Testis (tissue), 3 donors: Measurements from ENCODE around the gene FAM120A. TPM values are rescaled to one million over a fixed set of nuclear protein-coding genes. Genes with fewer than 3 reads are reported as not detected.

Source experiments
- DNase-seq: peaks from one replicate; pipeline ENCODE4 v3.0.0-alpha.2; 2019
- H3K27ac ChIP-seq, 2 donors: fragments of 200-600 bp; sonication (generic); one replicate each; pipeline ENCODE4 v1.5.1; 2019
- H3K27me3 ChIP-seq: fragments of 200-600 bp; sonication (generic); one replicate; pipeline ENCODE4 v1.5.1; 2019
- H3K36me3 ChIP-seq: fragments of 200-600 bp; sonication (generic); one replicate; pipeline ENCODE4 v1.5.1; 2017; ENCODE audit warnings: low read depth; ENCODE audit errors: missing control alignments
- H3K4me1 ChIP-seq: fragments of 200-600 bp; sonication (generic); one replicate; pipeline ENCODE4 v1.5.1; 2019
- H3K4me3 ChIP-seq, 2 donors: fragments of 200-600 bp; sonication (generic); one replicate each; pipeline ENCODE4 v1.5.1; 2017 to 2019
- H3K9me3 ChIP-seq: fragments of 200-600 bp; sonication (generic); one replicate; pipeline ENCODE4 v1.5.1; 2017
- CTCF ChIP-seq, 3 experiments: fragments of 450-650 bp in 2 of 3; fragments of 200-600 bp in 1 of 3; sonication (generic) in 1 of 3; IDR thresholded peaks; one replicate each; pipeline ENCODE4 v1.5.1; 2016 to 2019; ENCODE audit warnings: antibody characterized with exemption in 3 of 3, mild to moderate bottlenecking in 2 of 3, moderate library complexity in 1 of 3
- POLR2A ChIP-seq: fragments of 450-650 bp; IDR thresholded peaks from one replicate; pipeline ENCODE4 v1.6.1; 2017; ENCODE audit warnings: antibody characterized with exemption, mild to moderate bottlenecking, moderate library complexity
- WGBS, 2 donors: methylation state at CpG; one replicate each; pipeline ENCODE4 v1.1.5; 2018; 5-methylcytosine and 5-hydroxymethylcytosine counted together
- intact Hi-C: fragments of 100-400 bp; cut with DNase I; formaldehyde crosslinking; loops from one replicate; pipeline ENCODE4 v1.15.1; 2023; ENCODE audit warnings: low total_unique reads
- polyA plus RNA-seq: library from polyadenylated mRNA; stranded (reverse); fragments of 350-450 nt; fragmentation: Illumina TruSeq; extraction: RNeasy Lipid Tissue Mini Kit (QIAGEN cat#74804); gene quantifications from one replicate; pipeline ENCODE4 v1.2.3, GENCODE V29; 2014; ENCODE audit warnings: low read depth, low replicate concordance; ENCODE audit not compliant: insufficient read depth
- total RNA-seq, 2 donors: library from RNA; depleted of rRNA; stranded (reverse); fragments of >200 nt; gene quantifications; one replicate each; pipeline ENCODE4 v1.2.3, GENCODE V29; 2016

FAM120A gene
- total and polyA plus RNA-seq, 3 donors from 2014 or later = 39.3 to 81.5 (median 73.9) TPM

DNA sequence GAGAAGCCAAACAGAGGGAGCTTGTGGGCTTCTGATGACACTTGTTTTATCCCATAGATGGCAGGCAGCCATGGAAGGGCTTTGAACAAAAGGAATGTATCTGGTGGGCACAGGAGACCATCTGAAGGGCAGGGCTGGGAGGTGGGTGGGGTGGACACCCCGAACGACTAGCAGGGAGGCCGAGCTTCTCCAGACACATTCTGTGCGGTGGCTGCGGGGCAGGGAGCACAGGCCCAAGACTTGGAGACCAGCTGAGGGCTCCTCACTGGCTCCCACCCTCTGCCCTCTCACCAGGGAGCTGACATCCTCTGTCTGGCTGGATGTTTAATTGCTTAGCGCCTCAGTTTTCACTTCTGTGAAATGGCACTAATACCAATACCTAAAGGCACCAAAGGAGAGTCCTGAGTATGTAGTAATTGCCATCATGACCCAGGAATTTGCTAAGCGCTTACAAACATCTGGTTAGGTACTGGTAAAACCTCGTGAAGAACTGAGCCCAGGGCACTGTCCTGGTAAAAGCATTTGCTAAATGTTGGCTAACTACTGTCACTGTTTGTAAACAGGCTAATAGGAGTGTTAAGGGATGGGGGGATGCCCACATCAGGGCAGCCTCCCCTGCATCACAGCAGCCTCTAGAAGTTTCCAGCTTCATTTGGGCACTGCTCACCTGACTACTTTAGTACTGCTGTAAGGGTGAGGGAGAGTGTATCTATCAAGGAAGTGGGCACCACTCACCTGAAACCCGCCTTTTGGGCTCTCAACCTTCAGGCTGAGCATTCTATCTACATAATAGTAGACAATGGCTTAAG lies 122.8 kb downstream of the FAM120A start:
- intact Hi-C loops = no loop called here
- no peak overlapping the region for H3K4me3 ChIP-seq
- peaks cover 20% of the 10 kb centered on the region for H3K4me1 ChIP-seq
- 71 to 86% methylated on average over 8 to 9 of the region's 9 CpGs for WGBS, 2 donors
- H3K36me3 ChIP-seq = no peaks in the 10 kb centered on the region
- TF ChIP-seq POLR2A = no peak
- H3K27ac ChIP-seq = no peak overlapping the region
- H3K9me3 ChIP-seq = no peaks in the 10 kb centered on the region
- DNase-seq = no peak
- no peaks in the 10 kb centered on the region for H3K27me3 ChIP-seq

DNA sequence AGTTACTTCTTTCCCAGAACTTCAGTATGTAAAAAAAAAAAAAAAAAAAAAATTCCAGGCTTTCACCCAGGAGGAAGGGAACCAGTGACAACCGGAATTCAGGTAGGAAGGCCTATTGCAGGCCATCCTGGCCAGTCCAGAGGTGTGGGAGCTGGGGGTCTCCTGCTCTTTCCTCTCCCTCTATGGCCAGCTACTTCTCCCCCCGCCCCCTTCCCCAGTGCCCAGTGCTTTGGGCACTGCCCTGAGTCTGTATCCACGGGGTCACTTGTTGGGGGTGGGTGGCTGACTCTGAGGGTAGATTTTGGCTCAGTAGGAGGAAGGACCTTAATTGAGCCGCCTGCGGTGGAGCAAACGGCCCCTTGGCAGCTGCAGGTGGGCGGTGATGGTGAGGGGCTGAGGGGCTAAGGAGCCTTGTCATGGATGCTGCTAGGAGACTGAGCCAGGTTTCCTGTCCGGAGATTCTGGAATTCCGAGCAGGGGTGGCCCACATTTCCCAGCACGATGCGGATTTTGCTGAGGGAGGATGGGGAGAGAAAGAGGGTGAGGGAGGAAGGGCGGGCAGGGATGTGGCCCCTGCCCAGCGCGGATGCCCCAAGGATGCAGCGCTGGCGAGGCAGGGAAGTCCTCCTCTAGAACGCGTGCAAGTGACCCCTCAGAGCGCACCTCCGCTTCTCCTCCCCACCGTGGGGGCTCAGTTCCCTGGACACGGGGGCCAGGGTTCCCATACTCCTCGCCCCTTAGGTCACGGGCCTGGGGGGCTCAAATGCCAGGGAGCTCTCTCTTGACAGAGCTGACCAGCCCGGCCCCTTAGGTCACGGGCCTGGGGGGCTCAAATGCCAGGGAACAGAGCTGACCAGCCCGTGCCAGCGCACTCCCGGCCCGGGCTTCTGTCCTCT lies 123.7 kb downstream of the FAM120A start:
- DNase-seq = no peak
- Histone ChIP-seq H3K4me3 (peak overlapping the region; percentile 74 to 82), H3K27ac (peak overlapping the region; percentile 91 to 93), H3K9me3 (no peaks in the 10 kb centered on the region), H3K27me3 (no peaks in the 10 kb centered on the region), H3K36me3 (no peaks in the 10 kb centered on the region), H3K4me1 (peaks cover 20% of the 10 kb centered on the region)
- TF ChIP-seq CTCF (IDR thresholded peaks at IDR 0.05) = no peak
- TF ChIP-seq POLR2A = no peak
- WGBS, 2 donors = 10 to 26% methylated on average over 5 to 30 of the region's 30 CpGs
- intact Hi-C loops = no loop called here

DNA sequence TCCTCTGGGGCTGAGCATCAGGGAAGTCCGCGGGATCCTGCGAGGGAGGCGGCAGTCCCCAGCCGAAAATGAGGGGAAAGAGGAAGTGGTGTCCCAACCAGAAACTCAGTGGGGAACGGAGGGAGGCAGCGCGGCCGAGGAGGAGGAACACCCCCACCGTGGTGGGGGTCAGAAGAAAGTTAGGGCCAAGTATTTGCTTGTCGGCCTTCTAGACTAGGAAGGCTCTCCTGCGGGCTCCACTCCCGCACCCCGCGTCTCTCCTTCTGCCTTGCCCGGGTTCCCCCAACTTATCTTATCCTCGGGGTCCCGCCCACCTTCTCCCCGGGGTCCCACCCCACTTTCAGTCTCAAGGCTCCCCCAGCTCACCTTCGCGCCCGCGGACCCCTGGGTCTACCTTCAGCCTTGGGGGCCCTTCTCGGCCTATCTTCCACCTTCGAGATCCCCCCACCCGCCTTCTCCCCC lies 124.3 kb downstream of the FAM120A start:
- peaks cover 20% of the 10 kb centered on the region for H3K4me1 ChIP-seq
- H3K27me3 ChIP-seq = no peaks in the 10 kb centered on the region
- WGBS, 2 donors = 0% methylated on average over 26 of the region's 26 CpGs
- DNase-seq = peak; percentile 63
- intact Hi-C loops = no loop called here
- peak overlapping the region; percentile 91 to 93 for H3K27ac ChIP-seq
- no peaks in the 10 kb centered on the region for H3K9me3 ChIP-seq
- H3K36me3 ChIP-seq = no peaks in the 10 kb centered on the region
- TF ChIP-seq CTCF (IDR thresholded peaks at IDR 0.05) (no peak), POLR2A (no peak)
- H3K4me3 ChIP-seq = peak overlapping the region; percentile 74 to 82

DNA sequence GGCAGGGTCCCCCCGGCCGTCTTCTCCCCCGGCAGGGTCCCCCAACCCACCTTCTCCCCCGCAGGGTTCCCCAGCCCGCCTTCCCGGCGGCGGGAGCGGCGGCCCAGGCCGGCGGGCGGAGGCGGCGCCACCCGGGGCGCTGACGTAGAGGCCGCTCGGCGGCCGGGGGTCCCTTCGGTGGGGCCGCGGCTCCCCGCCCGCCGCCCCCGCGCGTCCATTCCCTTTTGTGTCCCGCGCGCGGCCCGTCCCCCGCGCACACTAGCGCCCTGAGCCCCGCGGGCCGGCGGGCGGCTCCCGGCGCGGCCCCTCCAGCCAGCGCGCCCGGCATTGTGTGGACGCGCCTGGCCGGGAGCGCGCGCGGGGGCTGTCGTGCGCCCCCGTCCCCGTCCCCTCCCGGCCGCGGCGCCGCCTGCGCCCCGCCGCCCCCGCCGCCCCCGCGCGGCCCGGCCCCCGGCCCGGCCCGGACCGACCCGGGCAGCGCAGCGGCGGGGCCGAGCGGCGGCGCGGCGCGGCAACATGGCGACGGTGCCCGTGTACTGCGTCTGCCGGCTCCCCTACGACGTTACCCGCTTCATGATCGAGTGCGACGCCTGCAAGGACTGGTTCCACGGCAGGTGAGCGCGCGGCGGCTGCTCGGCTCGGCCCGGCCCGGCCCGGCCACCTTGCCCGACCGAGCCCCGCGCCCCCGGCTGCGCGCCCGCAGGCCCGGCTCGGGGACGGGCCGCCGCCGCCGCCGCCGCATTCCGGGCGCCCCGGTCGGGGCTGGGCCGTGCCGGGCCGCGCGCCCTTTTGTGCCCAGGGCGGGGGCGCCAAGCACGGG lies 125.0 kb downstream of the FAM120A start, which contains the start of gene PHF2:
TSS of gene PHF2 (plus strand) at position 327 of the 820 bp plus-strand sequence. CDS start at position 517, 190 bp downstream.
- Histone ChIP-seq H3K9me3 (no peaks in the 10 kb centered on the region), H3K4me1 (peaks cover 20% of the 10 kb centered on the region), H3K27ac (peak within 1 kb of the TSS; percentile 91 to 93), H3K4me3 (peak within 1 kb of the TSS; percentile 74 to 82), H3K36me3 (no peaks in the 10 kb centered on the region), H3K27me3 (no peaks in the 10 kb centered on the region)
- TF ChIP-seq CTCF (IDR thresholded peaks at IDR 0.05) (no peak), POLR2A (no peak)
- intact Hi-C loops = no loop called here
- DNase-seq = peak; percentile 20
- WGBS, 2 donors = 1% methylated on average over 17 to 80 of the region's 140 CpGs
